Ammon's horn (tissue), 1 donor: ENCODE measurements around the gene TNRC18.

ENCODE experiments used
- DNase-seq: peaks from one replicate; pipeline ENCODE4 v3.0.0-alpha.2; 2016; ENCODE audit warnings: low spot score

The TNRC18 gene

DNA sequence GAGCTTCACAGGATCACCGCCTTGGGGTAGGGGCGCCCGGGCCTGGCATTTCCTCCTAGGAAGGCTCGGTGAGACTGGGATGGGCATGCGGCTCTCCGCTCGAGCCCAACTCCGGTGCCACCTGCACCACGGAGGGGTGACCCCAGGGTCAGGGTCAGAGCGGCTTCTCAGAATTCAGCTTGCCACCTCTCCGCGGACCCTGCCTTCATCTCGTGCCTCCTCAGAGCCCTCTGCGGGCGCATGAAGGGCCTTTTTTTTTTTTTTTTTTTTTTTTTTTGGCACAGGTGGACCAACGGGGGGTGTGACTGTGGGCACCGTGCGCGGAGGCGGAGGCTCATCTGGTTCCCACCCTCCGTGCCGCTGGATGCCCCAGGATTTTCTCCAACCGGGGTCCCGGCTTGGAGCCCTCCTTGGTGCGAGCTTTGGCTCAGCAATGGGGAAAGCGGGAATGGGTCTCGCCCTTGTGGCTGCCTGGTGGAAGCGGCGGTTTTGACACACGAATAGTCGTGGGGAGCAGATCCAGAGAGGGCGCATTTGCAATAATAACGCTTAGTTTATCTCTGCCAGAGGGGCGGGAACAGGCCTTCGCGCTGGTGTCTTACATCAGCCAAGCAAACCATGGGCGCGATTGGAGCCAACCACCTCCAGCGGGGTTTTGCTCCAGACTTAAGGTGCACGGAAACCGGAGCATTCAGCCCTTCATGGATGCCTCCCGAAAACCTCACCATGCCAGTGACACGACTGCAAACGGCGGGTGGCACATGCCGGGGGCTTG, 5.0 kb upstream of the TNRC18 start:
- peak; percentile 82 for DNase-seq

DNA sequence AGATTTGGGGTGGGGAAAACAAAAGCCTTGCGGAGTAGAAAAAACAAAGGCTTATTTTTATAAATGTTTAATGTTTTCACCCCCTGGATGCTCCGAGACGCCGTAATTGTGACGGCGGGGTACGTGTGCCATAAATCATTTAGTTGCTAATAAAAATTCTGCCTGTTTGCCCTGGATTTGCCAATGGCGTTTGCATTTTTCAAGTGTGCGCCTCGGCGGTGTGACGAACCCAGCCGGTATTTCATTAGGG, 2.5 kb upstream of the TNRC18 start:
- DNase-seq: no peak

DNA sequence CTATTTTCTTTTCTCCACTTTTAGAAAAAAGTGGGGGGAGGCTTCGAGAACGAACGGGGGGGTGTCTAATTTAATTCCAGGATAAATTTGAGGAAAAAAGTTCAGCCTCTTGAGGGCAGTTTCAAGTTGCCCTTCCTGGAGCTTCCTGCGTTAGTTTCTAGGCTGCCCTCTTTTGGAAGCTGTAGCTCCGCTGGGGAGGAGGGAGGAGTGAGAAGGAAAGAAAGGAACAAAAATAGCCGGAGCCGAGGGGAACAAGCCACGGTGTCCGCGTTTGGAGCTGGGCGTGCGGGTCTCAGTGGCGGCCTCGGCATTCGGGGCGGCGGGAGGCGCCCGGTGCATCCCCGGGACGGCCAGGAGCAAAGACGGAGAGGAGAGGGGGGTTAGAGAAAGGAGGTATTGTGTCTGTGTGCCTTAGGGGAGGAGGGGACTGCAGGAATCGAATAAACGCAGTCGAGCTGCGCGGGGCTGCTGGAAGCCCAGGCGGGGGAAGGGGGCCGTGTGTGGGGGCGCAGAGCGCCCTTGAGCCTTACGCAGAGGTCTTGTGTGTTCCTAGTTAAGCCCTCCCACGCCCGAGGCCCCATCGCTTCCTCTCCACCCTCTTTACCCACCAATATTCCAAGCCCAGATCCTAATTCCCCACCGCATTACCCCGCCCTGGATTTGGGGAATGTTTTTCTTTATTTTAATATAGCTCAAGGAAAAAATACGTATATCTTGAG, 2.0 kb upstream of the TNRC18 start:
- DNase-seq: peak; percentile 88

DNA sequence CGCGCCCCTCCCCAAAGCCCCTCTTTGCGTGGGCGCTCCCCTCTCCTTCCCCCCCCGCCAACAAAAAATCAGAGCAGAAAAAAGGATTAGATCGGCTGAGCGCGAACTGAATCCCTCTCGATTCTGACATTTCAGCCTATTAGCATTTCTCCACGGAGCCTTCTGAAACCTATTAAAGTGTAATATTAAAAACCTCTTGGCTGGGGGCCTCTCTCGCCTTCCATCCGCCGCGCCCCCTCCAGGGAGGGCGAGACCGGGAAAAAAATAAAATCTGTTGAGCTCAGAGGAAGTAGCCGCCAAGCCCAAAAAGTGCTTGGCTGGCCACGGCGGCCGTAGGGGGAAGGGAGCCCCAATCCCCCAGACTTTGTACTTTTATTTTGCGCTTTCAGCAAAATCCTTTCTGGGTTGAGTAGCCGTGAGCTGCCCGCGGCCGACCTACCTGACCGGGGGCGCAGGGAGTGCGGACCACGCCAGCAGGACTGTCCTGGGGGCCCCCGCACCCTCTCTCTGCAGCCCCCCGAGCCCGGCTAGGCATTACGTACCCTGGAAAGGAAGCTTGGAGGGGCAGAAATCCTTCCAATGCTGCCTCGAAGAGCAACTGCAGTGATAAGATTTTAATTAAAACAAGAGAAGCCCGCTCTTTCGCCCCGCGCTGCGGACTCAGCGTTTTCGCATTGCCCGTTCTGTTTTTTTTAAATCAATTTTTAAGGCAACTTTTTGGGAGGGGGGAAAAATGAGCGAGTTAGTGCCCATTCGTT, 1.3 kb upstream of the TNRC18 start:
- no peak for DNase-seq

DNA sequence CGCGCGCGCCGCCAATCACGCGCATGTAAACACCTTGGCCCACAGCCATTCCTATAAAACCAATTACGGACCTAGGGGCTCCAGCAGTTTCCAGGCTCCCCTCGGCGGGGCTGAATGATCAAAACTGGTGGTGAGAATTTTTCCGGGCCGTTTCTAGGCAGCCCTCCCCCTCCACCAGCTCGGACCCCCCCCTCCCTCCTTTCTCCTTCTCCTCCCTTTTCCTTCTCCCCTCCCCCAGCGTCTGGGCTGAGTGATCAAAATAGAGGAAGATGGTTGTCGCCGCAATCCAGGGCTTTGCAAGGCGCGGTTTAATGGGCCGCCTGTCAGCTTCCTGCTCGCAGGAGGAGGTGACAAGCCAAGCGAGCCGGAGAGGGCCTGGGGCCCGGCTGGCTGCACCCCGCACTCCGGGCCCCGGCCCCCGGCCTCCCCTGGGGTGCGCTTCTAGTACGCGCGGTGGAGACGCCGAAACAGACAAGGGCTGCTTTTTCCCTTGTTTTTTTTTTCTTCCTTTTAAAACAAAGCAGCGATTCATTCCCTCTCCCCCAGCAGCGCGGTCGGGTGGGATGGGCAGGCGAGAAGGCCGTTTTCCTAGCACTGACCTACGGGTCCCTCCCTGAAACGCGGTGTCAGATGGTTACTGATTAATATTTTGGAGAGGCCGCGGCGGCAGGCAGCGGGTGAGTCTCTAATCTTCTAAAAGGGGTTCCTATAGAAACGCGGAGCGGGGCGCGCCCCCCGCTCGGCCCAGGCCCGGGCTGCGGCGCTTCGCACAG, 528 bp upstream of the TNRC18 start:
- peak; percentile 97 for DNase-seq

DNA sequence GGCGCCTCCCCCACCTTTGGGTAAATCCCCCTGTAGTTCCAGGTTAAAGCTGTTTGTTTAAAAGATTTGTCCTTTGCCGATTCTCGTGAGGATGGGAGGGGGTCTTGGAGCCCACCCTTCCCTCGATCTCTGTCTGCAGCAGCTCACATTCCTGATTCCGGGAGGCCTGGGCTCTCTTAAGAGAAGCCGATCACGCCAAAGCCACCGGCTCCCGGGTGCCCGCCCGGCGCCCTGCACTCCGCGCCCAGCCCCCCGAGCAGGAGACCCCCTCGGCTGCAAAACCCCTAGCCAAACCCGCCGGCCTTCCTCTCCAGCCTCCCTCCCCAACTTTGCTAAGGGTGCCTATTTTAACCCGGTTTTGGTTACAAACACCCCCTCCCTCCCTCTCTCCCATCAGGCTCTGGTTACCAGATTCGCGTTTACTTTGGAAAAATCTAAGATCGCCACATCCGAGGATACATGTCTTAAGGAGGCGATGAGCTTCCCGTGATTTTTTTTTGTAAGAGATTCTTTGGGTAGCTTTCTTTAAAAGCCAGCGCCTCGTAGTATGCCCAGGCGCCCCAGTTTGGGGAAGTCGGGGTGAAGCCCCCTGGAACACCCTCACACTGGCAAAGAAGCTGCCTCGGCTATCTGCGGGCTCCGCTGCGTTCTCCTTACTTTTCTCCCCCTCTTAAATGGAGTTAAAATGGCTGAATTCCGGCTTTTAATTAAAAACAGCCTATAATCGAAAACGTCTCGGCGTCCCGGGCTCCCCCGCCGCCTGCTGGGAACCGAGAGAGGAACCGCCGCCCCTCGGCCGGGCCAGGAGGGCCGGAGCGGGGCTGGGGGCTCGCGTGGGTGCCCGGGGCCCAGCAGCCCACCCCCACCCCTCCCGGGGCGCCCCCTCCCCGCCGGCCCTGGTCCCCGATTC, 983 bp downstream of the TNRC18 start:
- DNase-seq: no peak

DNA sequence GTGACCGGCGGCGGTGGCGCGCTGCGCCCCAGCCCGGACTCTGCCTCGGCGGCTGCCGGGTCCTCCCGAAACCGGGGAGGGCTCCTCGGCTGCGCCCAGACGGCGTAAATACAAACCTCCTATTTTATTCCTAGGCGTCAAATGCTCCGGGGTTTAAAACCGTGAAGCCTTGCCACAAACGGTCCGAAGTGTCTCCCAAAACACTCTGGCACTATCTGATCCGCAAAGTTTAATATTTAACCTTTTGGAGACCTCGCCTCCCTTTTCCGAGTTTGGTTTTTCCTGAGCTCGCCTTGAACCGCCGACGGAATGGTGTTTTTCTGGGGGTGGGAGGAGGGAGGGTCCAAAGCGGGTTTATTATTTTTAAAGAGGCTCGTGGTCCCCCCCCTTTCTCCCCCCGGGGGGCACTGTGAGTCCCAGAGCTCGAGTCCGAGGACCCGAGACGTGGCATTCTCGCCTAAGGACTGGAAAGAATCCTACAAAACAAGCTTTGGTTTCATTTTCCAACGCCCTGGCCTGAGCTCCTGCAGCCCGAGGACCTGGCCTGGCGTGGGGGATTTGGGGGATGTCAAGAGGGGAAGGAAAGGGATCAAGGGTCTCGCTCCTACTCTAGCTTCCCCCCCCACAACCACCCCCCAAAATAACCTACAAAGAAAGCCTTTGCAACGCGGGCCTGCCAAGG, 1.8 kb downstream of the TNRC18 start:
- no peak for DNase-seq

DNA sequence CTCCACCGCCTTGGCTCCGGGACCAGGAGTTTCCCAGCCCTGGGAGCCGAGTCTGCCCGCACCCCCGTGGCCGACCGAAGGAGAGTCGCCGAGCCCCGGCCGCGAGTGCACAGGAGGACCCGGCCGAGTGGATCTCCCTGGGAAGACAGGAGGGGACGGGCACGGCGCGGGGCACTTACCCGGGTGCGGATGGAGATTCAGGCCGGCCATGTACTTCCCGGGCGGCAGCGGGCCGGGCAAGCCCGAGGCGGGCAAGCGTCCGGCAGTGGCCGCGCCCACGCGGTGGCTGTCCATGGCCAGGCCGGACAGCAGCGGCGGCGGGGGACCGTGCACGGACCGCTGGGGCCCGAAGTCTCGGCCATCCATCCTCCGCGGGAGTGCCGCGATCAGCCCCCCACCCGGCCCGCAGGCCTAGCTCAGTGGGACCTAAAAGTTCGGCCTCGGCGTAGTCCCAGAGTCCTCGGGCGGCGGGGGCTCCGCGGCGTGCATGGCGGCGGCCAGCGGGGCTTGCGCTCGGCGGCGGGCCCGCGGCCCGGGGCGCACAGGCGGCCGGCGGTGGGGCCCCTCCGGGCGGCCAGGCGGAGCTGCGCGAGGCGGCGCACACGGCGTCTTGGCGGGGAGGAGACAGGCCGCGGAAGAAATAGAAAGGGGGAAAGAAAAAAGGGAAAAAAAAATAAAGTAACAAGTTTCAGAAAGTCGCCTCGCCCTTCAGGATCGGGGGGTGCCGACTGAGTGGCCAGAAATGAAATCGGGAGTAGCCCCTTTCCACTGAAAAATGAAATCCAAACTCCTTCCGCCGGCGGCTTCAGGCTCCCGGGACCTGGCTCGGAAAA, 2.5 kb downstream of the TNRC18 start:
- DNase-seq: no peak

DNA sequence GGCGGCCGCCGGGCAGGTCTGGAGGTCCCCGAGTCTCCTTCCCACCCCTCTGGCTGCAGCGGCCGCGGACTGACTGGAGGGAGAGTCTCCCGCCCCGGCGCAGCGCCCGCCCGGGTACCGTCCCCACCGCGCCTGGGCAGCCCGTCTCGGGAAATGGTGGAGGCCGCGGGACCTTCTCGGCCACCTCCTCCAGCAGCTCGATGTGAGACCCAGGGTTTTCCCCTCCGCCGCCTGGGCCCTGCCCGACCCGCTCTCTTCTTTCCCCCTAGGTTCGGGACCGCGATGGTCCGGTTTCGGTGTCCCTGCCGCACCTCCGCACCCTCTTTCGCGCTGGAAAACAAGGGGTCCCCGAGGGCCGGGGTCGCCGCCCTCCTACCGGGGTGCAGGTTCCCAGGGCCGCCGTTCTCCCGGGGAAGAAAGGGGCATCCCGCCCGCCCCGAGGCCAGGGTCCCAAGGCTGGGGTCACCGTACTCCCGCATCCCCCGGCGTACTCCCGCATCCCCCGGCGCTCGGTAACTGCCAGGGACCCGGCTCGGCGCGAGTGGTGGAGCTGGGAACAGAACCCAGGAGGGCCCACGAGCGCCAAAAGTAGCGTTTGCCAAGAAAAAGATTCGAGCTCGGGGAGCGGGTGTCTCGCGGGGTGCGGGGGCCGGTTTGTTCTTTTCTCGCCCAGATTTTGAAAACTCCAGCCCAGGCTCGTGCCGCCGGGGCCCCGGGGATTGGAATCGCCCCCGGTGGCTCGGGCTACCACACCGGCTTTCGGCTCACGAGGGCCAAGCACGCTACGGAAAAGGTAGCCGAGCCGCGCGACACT, 3.4 kb downstream of the TNRC18 start:
- no peak for DNase-seq

DNA sequence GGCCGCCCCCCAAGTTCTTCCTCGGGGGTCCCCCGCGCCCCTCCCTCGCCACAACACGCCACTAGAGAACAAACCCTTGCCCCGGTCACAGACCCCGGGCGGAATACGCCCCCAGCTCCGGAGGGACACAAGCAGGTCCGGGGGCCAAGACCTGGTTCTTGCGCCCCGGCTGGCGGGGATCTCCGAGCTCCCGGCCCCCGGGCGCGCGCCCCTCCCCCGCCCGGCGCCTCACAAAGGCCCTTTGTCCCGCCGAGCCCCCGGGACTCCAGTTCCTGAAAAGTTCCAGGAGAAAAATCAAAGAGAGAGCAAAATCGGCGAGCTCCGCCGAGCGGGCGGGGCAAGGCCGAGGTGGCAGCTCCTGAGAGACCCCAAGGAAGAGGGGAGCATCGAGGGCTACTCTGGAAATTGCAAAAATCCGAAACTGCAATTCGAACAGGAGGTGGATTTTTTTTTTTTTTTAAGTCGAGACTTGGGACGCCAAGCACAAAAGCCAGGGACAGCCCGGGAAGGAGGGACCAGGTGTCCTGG, 4.0 kb downstream of the TNRC18 start:
- DNase-seq: no peak

DNA sequence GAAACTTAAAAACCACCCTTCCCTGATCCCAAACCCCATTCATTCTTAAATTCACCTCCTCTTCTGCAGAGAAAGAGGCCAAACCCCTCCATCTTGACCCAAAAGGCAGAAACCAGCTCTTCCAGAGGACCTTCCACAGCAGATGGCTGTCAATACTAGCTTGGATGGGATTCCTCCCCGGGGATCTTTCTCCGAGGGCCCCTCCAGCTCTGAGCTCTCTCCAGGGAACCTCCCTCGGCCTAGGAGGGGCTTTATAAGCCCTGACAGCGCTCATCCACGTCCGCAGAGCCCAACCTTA, 5.4 kb downstream of the TNRC18 start:
- DNase-seq: no peak

DNA sequence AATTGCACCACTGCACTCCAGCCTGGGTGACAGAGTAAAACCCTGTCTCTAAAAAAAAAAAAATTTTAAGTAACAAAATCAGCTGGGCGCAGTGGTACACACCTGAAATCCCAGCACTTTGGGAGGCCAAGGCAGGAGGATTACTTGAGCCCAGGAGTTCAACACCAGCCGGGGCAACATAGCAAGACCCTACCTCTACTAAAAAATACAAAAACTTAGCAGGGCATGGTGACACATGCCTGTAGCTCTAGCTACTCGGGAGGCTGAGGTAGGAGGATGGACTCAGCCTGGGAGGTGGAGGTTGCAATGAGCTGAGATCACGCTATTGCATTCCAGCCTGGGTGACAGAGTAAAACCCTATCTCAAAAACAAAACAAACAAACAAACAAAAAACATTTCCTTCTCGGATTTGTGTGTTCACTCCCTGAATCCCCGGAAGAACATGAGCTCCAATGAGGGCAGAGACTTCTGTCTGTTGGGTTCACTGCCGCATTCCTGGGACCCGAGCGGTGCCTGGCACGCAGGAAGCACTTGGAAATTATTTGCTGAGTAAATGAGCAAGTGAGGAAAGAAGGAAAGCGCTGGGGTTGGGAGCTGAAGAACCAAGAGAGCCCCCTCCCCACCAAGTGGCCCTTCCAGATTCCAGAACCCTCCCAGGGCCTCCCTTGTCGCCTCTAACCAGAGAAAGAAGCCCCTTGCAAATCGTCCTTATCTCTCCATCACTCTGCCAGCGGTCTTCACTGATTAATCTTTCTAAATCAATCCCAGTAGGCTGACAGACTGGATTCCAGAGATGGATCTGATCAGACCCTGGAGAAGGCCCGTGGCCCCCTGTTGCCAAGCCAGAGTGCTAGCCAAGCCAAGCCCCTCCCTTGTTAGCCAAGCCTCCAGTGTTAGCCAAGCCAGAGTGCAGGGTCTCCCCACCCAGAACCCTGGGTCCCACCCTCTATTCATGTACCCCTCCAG, 6.2 kb downstream of the TNRC18 start:
- DNase-seq: no peak

DNA sequence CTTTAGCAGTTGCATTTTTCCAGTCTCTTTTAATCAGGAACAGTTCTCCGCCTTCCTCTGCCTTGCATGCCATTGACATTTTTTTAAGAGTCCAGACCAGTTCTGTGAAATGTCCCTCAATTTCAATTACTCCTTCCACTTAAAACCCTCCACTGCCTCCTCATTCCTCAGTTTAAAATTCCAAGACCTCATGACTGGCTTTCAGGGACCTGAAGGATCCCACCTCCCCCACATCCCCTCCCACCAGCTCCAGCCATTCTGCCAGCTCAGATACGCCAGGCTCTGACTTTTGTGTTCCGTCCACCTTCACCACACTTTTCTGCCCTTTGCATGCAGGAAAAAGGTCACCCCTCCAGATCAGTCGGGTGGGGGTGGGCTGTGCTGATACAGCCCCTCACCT, 8.7 kb downstream of the TNRC18 start:
- DNase-seq: no peak

DNA sequence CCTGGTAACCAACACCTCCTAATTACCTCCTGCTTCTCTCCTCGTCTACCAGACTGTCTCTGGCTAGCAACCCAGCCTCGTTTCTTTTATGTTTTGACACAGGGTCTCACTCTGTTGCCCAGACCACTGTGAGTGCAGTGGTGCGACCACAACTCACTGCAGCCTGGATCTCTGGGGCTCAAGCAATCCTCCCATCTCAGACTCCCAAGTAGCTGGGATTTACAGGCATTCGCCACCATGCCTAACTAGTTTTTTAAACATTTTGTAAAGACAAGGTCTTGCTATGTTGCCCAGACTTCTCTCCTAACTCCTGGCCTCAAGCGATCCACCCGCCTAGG, 10.2 kb downstream of the TNRC18 start:
- DNase-seq: no peak

DNA sequence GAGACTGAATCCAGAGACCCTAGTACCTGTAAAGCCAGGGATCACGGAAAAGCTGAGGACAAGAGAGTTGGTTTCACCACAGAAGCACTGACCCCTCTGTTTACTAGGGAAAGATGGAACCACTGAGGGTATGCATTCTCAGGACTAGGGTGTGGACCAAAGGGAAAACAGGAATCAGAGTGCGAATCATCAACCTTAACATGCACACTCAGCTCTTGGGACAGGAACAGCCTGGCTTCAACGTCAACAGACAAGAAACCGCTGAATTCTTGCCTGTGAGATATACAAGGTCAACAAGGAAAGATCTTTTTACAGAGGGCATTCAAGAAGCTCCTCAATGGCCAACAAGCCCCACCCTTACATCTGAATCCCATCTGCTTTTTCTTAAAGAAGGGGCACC, 14.9 kb downstream of the TNRC18 start:
- no peak for DNase-seq

DNA sequence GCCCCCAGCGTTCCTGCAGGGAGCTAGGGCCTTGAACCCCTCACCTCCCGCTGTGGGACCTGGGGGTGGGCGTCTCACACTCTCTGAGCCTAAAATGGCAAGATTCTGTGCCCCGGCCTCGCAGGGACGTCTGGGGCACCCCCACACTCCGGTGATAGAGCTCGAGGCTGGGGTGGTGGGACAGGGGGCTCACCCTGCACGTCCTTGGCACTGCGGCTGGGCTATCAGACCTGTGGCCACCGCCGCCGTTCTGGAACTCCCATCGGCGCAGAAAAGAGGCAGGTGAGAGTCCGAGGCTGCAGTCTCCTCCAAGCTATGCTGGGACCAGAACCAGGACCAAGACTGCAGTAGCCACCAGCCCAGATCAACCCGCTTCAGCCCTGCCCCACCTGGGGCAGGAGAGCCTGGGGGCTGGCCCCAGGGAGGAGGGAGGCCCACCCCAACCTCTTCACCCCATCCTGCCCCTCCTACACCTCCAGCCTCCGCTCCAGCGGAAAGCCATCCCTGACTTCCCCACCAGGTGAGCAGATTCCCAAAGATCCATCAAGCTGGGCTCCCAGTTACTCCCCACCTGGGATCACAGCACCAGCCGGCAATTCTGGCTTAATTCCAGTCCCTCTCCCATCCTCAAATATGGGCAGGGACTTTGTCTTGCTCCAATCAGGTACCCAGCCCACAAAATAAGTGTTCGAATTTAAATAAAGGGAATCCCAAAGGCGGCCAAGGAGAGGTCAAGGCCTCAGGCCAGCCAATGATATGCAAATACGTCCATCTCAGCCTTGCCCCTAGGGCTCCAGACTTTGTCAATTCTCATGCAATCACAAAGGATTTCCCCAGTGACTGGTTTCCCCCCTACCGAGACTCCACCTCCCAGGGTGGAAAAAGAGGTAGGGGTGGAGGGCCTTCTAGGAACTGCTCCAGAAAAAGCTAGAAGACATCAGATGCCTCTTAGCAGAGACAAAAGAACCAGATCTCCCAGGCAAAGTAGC, 16.4 kb downstream of the TNRC18 start:
- no peak for DNase-seq

DNA sequence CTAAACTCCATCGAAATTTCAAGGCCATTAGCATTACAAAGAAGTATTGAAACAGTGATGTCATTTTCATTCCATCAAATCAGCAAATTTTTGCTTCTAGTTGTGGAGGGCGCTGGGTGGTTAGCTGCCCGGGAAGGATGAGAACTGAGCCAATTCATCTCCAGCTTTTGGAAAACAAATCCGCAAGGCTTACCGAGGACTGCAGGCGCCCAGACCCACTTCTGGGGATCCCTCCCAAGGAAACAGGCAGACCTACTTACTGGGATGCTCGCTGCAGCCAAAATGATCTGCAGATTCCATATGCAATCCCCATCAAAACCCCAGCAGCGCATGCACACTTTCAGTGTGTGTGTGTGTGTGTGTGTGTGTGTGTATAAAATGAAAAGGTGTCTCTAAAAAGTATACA, 19.2 kb downstream of the TNRC18 start:
- DNase-seq: no peak
